ENCODE data around the gene RAP1GAP. TPM values are rescaled to one million over a fixed set of nuclear protein-coding genes. Genes with fewer than 3 reads are reported as not detected.

The RAP1GAP gene
- total RNA-seq, 2 experiments from 2014 or later = 1.3 to 1.6 TPM

- no peak for DNase-seq
- no peak for TF ChIP-seq CTCF (IDR thresholded peaks at IDR 0.05)
- ATAC-seq = no peak
- ChIA-PET POLR2A (no interaction called here), CTCF (no interaction called here)
- Mint-ChIP-seq H3K9me3 (no peaks in the 10 kb centered on the region), H3K4me3 (no peak overlapping the region), H3K27me3 (peaks cover 9% of the 10 kb centered on the region), H3K36me3 (ENCODE audit: low read depth) (no peaks in the 10 kb centered on the region), H3K4me1 (ENCODE audit: low read depth) (no peaks in the 10 kb centered on the region), H3K27ac (no peak overlapping the region)
- intact Hi-C loops (cut with micrococcal nuclease) = no loop called here
These were observed 119.1 kb downstream of the RAP1GAP start for GRCh38 chr1:21550097-21550496.

GRCh38 chr1:21547876-21548275, 121.3 kb downstream of the RAP1GAP start:
- ATAC-seq = no peak
- no peak overlapping the region for H3K27ac Mint-ChIP-seq
- H3K36me3 Mint-ChIP-seq (ENCODE audit: low read depth) = no peaks in the 10 kb centered on the region
- peaks cover 2% of the 10 kb centered on the region for H3K27me3 Mint-ChIP-seq
- no peak for TF ChIP-seq CTCF (IDR thresholded peaks at IDR 0.05)
- intact Hi-C loops (cut with micrococcal nuclease) = no loop called here
- CTCF ChIA-PET = interaction anchor here (1.2 kb wide), 1 partner anchor 52 kb away, joined by 3 read pairs; no protein-coding TSS in a partner anchor
- POLR2A ChIA-PET = interaction anchor here (0.6 kb wide), 1 partner anchor 310 kb away, joined by 3 read pairs; no protein-coding TSS in a partner anchor
- DNase-seq = no peak
- H3K4me3 Mint-ChIP-seq = no peak overlapping the region
- H3K4me1 Mint-ChIP-seq (ENCODE audit: low read depth) = no peaks in the 10 kb centered on the region
- H3K9me3 Mint-ChIP-seq = no peaks in the 10 kb centered on the region

Other genes starting within 250 kb of the RAP1GAP start
- 1 to 10 TPM; 7.9 to 9.4 TPM for gene NBPF3, start 229.2 kb downstream of the RAP1GAP start, total RNA-seq
- gene ALPL, start 159.9 kb downstream of the RAP1GAP start, total RNA-seq = not detected
- 10 to 100 TPM; 72.1 to 72.4 TPM for gene USP48, start 113.8 kb upstream of the RAP1GAP start, total RNA-seq
- gene LDLRAD2, start 142.9 kb upstream of the RAP1GAP start, total RNA-seq = under 1 TPM in 1 of 2 experiments, not detected in 1; 0.07 TPM

Measured in activated CD8-positive, alpha-beta T cell treated with anti-CD3 and anti-CD28 coated beads for 36 hours (primary cell).